ENCODE results near the gene WDR54.

GRCh38 chr2:74461187-74462053, 39.9 kb downstream of the WDR54 start:
- TF ChIP-seq POLR2A (IDR thresholded peaks at IDR 0.05), result no peak
- TF ChIP-seq, protein P1, sequence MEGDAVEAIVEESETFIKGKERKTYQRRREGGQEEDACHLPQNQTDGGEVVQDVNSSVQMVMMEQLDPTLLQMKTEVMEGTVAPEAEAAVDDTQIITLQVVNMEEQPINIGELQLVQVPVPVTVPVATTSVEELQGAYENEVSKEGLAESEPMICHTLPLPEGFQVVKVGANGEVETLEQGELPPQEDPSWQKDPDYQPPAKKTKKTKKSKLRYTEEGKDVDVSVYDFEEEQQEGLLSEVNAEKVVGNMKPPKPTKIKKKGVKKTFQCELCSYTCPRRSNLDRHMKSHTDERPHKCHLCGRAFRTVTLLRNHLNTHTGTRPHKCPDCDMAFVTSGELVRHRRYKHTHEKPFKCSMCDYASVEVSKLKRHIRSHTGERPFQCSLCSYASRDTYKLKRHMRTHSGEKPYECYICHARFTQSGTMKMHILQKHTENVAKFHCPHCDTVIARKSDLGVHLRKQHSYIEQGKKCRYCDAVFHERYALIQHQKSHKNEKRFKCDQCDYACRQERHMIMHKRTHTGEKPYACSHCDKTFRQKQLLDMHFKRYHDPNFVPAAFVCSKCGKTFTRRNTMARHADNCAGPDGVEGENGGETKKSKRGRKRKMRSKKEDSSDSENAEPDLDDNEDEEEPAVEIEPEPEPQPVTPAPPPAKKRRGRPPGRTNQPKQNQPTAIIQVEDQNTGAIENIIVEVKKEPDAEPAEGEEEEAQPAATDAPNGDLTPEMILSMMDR (IDR thresholded peaks at IDR 0.05), result peak in 1 of 6 experiments; percentile 17

Measured in adrenal gland (tissue), 5 donors.